Measurements from ENCODE around the gene SLC9A8. TPM values are rescaled to one million over a fixed set of nuclear protein-coding genes. Genes with fewer than 3 reads are reported as not detected.

SLC9A8 gene
- polyA plus RNA-seq, 1 donor from 2014 or later: 6.7 TPM

DNA sequence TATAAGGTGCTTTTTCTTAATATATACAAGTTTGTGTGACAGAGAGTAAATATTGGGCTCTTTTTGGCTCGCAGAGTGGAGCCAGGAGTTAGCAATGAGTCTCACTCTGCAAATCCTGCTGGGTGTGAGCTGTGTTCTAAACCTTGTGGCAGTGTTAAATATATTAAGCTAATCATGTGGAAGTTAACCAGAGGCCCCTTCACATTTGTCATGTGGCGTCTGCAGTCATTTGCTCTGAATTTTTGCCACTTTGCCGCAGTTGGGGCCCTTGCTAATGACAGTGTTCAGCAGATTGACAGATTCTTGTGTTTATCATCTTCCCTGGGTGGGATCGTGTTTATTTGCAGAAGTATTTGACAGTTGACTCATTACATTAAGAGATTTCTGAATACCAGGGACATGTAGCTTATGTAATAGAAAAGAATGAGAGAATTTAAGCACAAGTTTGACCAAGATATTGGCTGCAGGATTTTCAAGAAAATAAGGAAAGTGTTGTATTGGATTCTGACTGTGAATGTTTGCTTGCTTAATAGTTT, 64.8 kb downstream of the SLC9A8 start:
- no peaks in the 10 kb centered on the region for H3K9me3 ChIP-seq (ENCODE audit: low read length)
- no peaks in the 10 kb centered on the region for H3K79me2 ChIP-seq (replicated peaks; ENCODE audit: insufficient read depth, low read length)
- no peaks in the 10 kb centered on the region for H3K36me3 ChIP-seq (ENCODE audit: insufficient read depth, low read length)
- TF ChIP-seq EP300 (conservative IDR thresholded peaks at IDR 0.05; ENCODE audit: poor library complexity, severe bottlenecking) (no peak), TAF1 (IDR thresholded peaks at IDR 0.05; ENCODE audit: low read depth) (no peak)
- no peaks in the 10 kb centered on the region for H3F3A ChIP-seq (ENCODE audit: insufficient read depth, low read length, poor library complexity, severe bottlenecking)
- no peak overlapping the region for H3K4me3 ChIP-seq (ENCODE audit: low read length)
- H3K27me3 ChIP-seq (ENCODE audit: insufficient read depth, low read depth, low read length): no peaks in the 10 kb centered on the region
- H4K20me1 ChIP-seq (ENCODE audit: insufficient read depth): no peaks in the 10 kb centered on the region
- no peak overlapping the region for H3K9ac ChIP-seq (ENCODE audit: low read length)
- no peaks in the 10 kb centered on the region for H3K9me2 ChIP-seq (ENCODE audit: insufficient read depth, low read length)
- H3K4me2 ChIP-seq (ENCODE audit: low read length): no peak overlapping the region
- H3K27ac ChIP-seq (ENCODE audit: low read length): no peak overlapping the region
- H2AFZ ChIP-seq (ENCODE audit: low read depth, low read length): no peak overlapping the region

GRCh38 chr20:49878977-49879376, 66.3 kb downstream of the SLC9A8 start:
- no peaks in the 10 kb centered on the region for H3F3A ChIP-seq (ENCODE audit: insufficient read depth, low read length, poor library complexity, severe bottlenecking)
- H3K27ac ChIP-seq (ENCODE audit: low read length): no peak overlapping the region
- H3K9me3 ChIP-seq (ENCODE audit: low read length): no peaks in the 10 kb centered on the region
- no peaks in the 10 kb centered on the region for H4K20me1 ChIP-seq (ENCODE audit: insufficient read depth)
- no peak overlapping the region for H2AFZ ChIP-seq (ENCODE audit: low read depth, low read length)
- H3K9me2 ChIP-seq (ENCODE audit: insufficient read depth, low read length): no peaks in the 10 kb centered on the region
- H3K9ac ChIP-seq (ENCODE audit: low read length): no peak overlapping the region
- H3K36me3 ChIP-seq (ENCODE audit: insufficient read depth, low read length): no peaks in the 10 kb centered on the region
- H3K27me3 ChIP-seq (ENCODE audit: insufficient read depth, low read depth, low read length): no peaks in the 10 kb centered on the region
- no peak overlapping the region for H3K4me2 ChIP-seq (ENCODE audit: low read length)
- no peak overlapping the region for H3K4me3 ChIP-seq (ENCODE audit: low read length)
- no peaks in the 10 kb centered on the region for H3K79me2 ChIP-seq (replicated peaks; ENCODE audit: insufficient read depth, low read length)
- TF ChIP-seq MXI1 (conservative IDR thresholded peaks at IDR 0.05; ENCODE audit: poor library complexity, severe bottlenecking) (no peak), EZH2 (IDR thresholded peaks at IDR 0.05; ENCODE audit: borderline replicate concordance, insufficient read depth, low read length, poor library complexity, severe bottlenecking) (no peak), TAF1 (IDR thresholded peaks at IDR 0.05; ENCODE audit: low read depth) (no peak), POLR2AphosphoS5 (IDR thresholded peaks at IDR 0.05) (no peak), SMC3 (conservative IDR thresholded peaks at IDR 0.05; ENCODE audit: poor library complexity) (no peak), EP300 (conservative IDR thresholded peaks at IDR 0.05; ENCODE audit: poor library complexity, severe bottlenecking) (no peak), RAD21 (conservative IDR thresholded peaks at IDR 0.05) (no peak)
- TF ChIP-seq, protein P1, sequence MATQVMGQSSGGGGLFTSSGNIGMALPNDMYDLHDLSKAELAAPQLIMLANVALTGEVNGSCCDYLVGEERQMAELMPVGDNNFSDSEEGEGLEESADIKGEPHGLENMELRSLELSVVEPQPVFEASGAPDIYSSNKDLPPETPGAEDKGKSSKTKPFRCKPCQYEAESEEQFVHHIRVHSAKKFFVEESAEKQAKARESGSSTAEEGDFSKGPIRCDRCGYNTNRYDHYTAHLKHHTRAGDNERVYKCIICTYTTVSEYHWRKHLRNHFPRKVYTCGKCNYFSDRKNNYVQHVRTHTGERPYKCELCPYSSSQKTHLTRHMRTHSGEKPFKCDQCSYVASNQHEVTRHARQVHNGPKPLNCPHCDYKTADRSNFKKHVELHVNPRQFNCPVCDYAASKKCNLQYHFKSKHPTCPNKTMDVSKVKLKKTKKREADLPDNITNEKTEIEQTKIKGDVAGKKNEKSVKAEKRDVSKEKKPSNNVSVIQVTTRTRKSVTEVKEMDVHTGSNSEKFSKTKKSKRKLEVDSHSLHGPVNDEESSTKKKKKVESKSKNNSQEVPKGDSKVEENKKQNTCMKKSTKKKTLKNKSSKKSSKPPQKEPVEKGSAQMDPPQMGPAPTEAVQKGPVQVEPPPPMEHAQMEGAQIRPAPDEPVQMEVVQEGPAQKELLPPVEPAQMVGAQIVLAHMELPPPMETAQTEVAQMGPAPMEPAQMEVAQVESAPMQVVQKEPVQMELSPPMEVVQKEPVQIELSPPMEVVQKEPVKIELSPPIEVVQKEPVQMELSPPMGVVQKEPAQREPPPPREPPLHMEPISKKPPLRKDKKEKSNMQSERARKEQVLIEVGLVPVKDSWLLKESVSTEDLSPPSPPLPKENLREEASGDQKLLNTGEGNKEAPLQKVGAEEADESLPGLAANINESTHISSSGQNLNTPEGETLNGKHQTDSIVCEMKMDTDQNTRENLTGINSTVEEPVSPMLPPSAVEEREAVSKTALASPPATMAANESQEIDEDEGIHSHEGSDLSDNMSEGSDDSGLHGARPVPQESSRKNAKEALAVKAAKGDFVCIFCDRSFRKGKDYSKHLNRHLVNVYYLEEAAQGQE (IDR thresholded peaks at IDR 0.05; ENCODE audit: borderline replicate concordance): no peak
- TF ChIP-seq, protein P2, sequence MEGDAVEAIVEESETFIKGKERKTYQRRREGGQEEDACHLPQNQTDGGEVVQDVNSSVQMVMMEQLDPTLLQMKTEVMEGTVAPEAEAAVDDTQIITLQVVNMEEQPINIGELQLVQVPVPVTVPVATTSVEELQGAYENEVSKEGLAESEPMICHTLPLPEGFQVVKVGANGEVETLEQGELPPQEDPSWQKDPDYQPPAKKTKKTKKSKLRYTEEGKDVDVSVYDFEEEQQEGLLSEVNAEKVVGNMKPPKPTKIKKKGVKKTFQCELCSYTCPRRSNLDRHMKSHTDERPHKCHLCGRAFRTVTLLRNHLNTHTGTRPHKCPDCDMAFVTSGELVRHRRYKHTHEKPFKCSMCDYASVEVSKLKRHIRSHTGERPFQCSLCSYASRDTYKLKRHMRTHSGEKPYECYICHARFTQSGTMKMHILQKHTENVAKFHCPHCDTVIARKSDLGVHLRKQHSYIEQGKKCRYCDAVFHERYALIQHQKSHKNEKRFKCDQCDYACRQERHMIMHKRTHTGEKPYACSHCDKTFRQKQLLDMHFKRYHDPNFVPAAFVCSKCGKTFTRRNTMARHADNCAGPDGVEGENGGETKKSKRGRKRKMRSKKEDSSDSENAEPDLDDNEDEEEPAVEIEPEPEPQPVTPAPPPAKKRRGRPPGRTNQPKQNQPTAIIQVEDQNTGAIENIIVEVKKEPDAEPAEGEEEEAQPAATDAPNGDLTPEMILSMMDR (IDR thresholded peaks at IDR 0.05; ENCODE audit: poor library complexity, severe bottlenecking): no peak

Measured in neural cell (in vitro differentiated cells).